Measurements from ENCODE around the gene CAMKK1. TPM values are rescaled to one million over a fixed set of nuclear protein-coding genes. Genes with fewer than 3 reads are reported as not detected.

CAMKK1 gene
- total RNA-seq, 1 experiment from 2014 or later = 16.3 TPM

DNA sequence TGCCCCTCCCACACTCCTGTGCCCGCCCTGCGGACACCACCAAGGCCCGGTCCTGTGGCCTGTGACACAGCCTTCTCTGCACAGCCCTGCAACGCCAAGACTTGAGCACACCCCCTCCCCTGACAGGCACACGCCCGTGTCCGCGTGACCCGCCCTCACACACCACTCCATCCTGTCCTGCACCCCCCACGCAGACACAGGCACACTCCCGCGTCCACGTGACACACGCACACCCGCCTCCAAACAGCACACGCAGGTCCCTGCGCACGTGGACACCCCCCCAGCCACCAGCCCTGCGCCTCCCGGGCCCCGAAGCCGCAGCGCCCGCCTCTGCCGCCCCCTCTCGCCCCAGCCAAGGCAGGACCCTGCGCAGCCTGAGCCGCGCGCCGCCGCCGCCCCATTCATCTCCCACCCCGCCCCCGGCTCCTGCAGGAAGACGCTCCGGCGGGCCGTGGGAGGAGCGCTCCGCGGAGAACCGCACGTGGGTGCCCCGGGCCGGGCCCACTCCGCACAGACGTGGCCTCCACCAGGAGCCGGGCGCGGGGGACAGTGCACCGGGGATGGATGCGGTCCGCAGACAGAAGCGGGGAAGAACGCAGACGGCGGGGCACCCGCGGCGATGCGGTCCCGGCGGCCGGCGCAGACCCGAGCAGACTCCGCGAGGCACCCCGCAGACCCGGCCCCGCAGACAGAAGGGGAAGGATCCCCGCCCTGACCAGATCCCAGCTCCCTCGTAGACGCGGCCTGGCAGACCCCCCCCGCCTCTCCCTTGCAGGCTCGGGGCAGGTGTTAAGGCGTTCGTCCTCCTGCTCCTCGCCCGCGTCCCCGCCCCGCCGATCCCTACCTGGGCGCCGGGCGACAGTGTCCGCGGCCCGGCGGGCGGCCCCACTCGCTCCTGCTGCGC lies 506 bp downstream of the CAMKK1 start:
- intact Hi-C loops (cut with micrococcal nuclease; ENCODE audit: unreplicated experiment) = loop anchor here (5.0 to 10.0 kb wide), 4 partner anchors 45 to 848 kb away; partner anchors contain the start of gene NCBP3
- Histone ChIP-seq H3K79me2 (ENCODE audit: low read depth) (peaks cover 12% of the 10 kb centered on the region), H3K27ac (no peak overlapping the region), H2AFZ (peak overlapping the region; percentile 84), H4K20me1 (ENCODE audit: insufficient read depth) (no peaks in the 10 kb centered on the region), H3K4me2 (peak overlapping the region; percentile 92), H3K4me1 (replicated peaks; ENCODE audit: insufficient read depth) (peaks cover 73% of the 10 kb centered on the region), H3K36me3 (ENCODE audit: low read depth) (no peaks in the 10 kb centered on the region), H3K27me3 (ENCODE audit: insufficient read depth, low read depth) (no peaks in the 10 kb centered on the region), H3F3A (ENCODE audit: insufficient read depth, low read depth) (peaks cover 56% of the 10 kb centered on the region), H3K9me3 (ENCODE audit: insufficient read depth, low read depth) (no peaks in the 10 kb centered on the region), H3K4me3 (peak overlapping the region; percentile 94), H3K9me2 (ENCODE audit: insufficient read depth) (no peaks in the 10 kb centered on the region)
- TF ChIP-seq EZH2 (IDR thresholded peaks at IDR 0.05; ENCODE audit: low read depth) (no peak), CTCF (conservative IDR thresholded peaks at IDR 0.05) (no peak)
- POLR2A ChIA-PET (ENCODE audit: unreplicated experiment) = interaction anchor here (0.6 to 0.7 kb wide), 4 partner anchors 24 to 903 kb away, joined by 3 to 9 read pairs (median 6); partner anchors contain the start of genes P2RX1 and PSMB6
- CTCF ChIA-PET = interaction anchor here (0.6 to 0.7 kb wide), 6 partner anchors 27 to 552 kb away, joined by 3 to 4 read pairs (median 3); no protein-coding TSS in a partner anchor
- no TSS peak for BruUV-seq (replicated peaks)
- peak; percentile 71 to 86 for DNase-seq

- no peaks in the 10 kb centered on the region for H3K36me3 ChIP-seq (ENCODE audit: low read depth)
- no TSS peak for BruUV-seq (replicated peaks)
- TF ChIP-seq CTCF (conservative IDR thresholded peaks at IDR 0.05) = no peak
- no peak for TF ChIP-seq EZH2 (IDR thresholded peaks at IDR 0.05; ENCODE audit: low read depth)
- no peaks in the 10 kb centered on the region for H3K9me2 ChIP-seq (ENCODE audit: insufficient read depth)
- 0 out of 2 replicates have a peak overlapping the region, but pooled peaks have one; percentile 84 for H2AFZ ChIP-seq
- H3K4me2 ChIP-seq = peak overlapping the region; percentile 92
- H3F3A ChIP-seq (ENCODE audit: insufficient read depth, low read depth) = peaks cover 60% of the 10 kb centered on the region
- H4K20me1 ChIP-seq (ENCODE audit: insufficient read depth) = no peaks in the 10 kb centered on the region
- no peaks in the 10 kb centered on the region for H3K9me3 ChIP-seq (ENCODE audit: insufficient read depth, low read depth)
- peak overlapping the region; percentile 94; the same call in 1 of the 2 replicates for H3K4me3 ChIP-seq
- H3K27me3 ChIP-seq (ENCODE audit: insufficient read depth, low read depth) = no peaks in the 10 kb centered on the region
- peaks cover 19% of the 10 kb centered on the region for H3K79me2 ChIP-seq (ENCODE audit: low read depth)
- H3K4me1 ChIP-seq (replicated peaks; ENCODE audit: insufficient read depth) = peaks cover 78% of the 10 kb centered on the region
- DNase-seq = no peak
- no peak overlapping the region for H3K27ac ChIP-seq
- POLR2A ChIA-PET (ENCODE audit: unreplicated experiment) = no interaction called here
- CTCF ChIA-PET = interaction anchor here (0.7 kb wide), 1 partner anchor 157 kb away, joined by 3 read pairs; no protein-coding TSS in a partner anchor
- intact Hi-C loops (cut with micrococcal nuclease; ENCODE audit: unreplicated experiment) = loop anchor here (5.0 to 10.0 kb wide), 4 partner anchors 44 to 847 kb away; partner anchors contain the start of gene NCBP3
These were observed 1.2 kb downstream of the CAMKK1 start for GRCh38 chr17:3891626-3892094.

DNA sequence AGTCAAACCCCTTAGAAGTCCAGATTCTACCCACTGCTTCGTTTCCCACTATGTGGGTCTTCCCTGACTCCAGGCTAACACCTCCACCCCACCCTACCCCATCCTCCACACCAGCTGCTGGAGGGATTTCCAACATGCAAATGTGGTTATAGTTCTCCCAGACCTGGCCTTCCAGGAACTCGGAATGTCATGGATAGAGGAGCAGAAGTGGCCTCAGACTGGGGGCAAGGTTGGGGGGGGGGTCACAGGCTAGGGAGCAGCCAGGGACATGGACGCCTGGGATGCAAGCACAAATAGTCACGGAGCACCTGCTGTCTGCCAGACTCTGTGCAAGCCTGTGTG lies 2.0 kb downstream of the CAMKK1 start:
- H4K20me1 ChIP-seq (ENCODE audit: insufficient read depth) = no peaks in the 10 kb centered on the region
- H2AFZ ChIP-seq = no peak overlapping the region
- H3K4me2 ChIP-seq = peak overlapping the region; percentile 92
- no peak for TF ChIP-seq CTCF (conservative IDR thresholded peaks at IDR 0.05)
- TF ChIP-seq EZH2 (IDR thresholded peaks at IDR 0.05; ENCODE audit: low read depth) = no peak
- ChIA-PET CTCF (interaction anchor here (1.4 kb wide), 1 partner anchor 45 kb away, joined by 7 read pairs; the partner anchor contains the start of gene NCBP3), POLR2A (ENCODE audit: unreplicated experiment) (interaction anchor here (0.7 kb wide), 1 partner anchor 66 kb away, joined by 4 read pairs; no protein-coding TSS in a partner anchor)
- intact Hi-C loops (cut with micrococcal nuclease; ENCODE audit: unreplicated experiment) = loop anchor here (5.0 to 10.0 kb wide), 4 partner anchors 44 to 846 kb away; partner anchors contain the start of gene NCBP3
- H3K4me1 ChIP-seq (replicated peaks; ENCODE audit: insufficient read depth) = peaks cover 84% of the 10 kb centered on the region
- peaks cover 24% of the 10 kb centered on the region for H3K79me2 ChIP-seq (ENCODE audit: low read depth)
- no peaks in the 10 kb centered on the region for H3K36me3 ChIP-seq (ENCODE audit: low read depth)
- no peaks in the 10 kb centered on the region for H3K9me2 ChIP-seq (ENCODE audit: insufficient read depth)
- no peaks in the 10 kb centered on the region for H3K9me3 ChIP-seq (ENCODE audit: insufficient read depth, low read depth)
- DNase-seq = no peak
- no peaks in the 10 kb centered on the region for H3K27me3 ChIP-seq (ENCODE audit: insufficient read depth, low read depth)
- H3F3A ChIP-seq (ENCODE audit: insufficient read depth, low read depth) = peaks cover 65% of the 10 kb centered on the region
- H3K27ac ChIP-seq = 0 out of 2 replicates have a peak overlapping the region, but pooled peaks have one; percentile 44
- BruUV-seq (replicated peaks) = no TSS peak
- no peak overlapping the region for H3K4me3 ChIP-seq
